ENCODE results near the gene COL6A3. TPM values are rescaled to one million over a fixed set of nuclear protein-coding genes. Genes with fewer than 3 reads are reported as not detected.

COL6A3 gene
- total RNA-seq, 1 experiment from 2014 or later: 1.2 TPM

DNA sequence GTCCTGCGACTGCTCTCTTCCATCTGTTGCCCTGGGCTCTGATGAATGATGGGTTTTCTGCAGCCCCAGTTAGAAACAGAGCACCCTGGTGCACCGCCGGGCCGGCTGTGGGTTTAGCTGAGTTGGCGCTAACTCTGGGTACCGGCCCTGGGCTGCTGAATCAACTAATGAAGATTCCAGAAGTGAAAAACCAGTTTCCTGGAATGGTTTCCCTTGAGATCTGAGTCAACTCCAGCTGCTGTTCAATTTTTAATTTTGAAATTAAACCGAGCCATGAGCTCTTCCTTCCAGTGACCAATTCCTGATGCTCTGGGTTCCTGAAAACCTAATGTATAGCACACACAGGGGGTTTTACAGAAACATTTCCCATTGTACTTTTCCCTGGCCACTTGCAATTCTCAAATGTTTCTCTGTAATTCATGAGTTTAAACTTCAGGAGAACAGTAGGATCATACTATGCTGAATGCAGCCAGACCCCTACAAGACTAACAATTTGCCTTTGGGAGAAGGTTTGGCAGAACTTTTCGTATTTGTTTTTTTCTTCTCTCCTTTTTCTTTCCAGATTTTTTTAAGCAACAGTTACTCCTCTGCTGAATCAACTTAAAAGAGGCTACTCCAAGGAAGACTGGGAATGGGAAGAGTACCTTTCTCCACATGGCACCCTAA lies 5.5 kb downstream of the COL6A3 start (continued):
- TF ChIP-seq, protein P1, sequence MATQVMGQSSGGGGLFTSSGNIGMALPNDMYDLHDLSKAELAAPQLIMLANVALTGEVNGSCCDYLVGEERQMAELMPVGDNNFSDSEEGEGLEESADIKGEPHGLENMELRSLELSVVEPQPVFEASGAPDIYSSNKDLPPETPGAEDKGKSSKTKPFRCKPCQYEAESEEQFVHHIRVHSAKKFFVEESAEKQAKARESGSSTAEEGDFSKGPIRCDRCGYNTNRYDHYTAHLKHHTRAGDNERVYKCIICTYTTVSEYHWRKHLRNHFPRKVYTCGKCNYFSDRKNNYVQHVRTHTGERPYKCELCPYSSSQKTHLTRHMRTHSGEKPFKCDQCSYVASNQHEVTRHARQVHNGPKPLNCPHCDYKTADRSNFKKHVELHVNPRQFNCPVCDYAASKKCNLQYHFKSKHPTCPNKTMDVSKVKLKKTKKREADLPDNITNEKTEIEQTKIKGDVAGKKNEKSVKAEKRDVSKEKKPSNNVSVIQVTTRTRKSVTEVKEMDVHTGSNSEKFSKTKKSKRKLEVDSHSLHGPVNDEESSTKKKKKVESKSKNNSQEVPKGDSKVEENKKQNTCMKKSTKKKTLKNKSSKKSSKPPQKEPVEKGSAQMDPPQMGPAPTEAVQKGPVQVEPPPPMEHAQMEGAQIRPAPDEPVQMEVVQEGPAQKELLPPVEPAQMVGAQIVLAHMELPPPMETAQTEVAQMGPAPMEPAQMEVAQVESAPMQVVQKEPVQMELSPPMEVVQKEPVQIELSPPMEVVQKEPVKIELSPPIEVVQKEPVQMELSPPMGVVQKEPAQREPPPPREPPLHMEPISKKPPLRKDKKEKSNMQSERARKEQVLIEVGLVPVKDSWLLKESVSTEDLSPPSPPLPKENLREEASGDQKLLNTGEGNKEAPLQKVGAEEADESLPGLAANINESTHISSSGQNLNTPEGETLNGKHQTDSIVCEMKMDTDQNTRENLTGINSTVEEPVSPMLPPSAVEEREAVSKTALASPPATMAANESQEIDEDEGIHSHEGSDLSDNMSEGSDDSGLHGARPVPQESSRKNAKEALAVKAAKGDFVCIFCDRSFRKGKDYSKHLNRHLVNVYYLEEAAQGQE (IDR thresholded peaks at IDR 0.05; ENCODE audit: low read depth): no peak
- TF ChIP-seq YY1 (IDR thresholded peaks at IDR 0.05; ENCODE audit: extremely low read depth, insufficient replicate concordance, low read depth, low read length): no peak

- Histone ChIP-seq H3K4me3 (replicated peaks in 1 of 2; ENCODE audit: low read depth in 1 of 2, low read length in 2 of 2) (no peak overlapping the region), H3K4me1 (ENCODE audit: control insufficient read depth in 1 of 2, insufficient read depth in 2 of 2, low read length in 2 of 2) (peaks cover 0 to 3% of the 10 kb centered on the region in 2 experiments; a peak in 1 of 4 replicates), H3K27ac (ENCODE audit: low read depth, low read length) (no peak overlapping the region), H3K36me3 (ENCODE audit: control insufficient read depth in 1 of 2, insufficient read depth in 2 of 2, low read length in 2 of 2) (no peaks in the 10 kb centered on the region), H3K9me2 (ENCODE audit: insufficient read depth) (no peaks in the 10 kb centered on the region), H2AFZ (ENCODE audit: low read depth, low read length, poor library complexity, severe bottlenecking) (no peak overlapping the region), H3K9me3 (ENCODE audit: control insufficient read depth in 1 of 2, insufficient read depth in 1 of 2, low read depth in 1 of 2, low read length in 2 of 2) (no peaks in the 10 kb centered on the region), H3K27me3 (ENCODE audit: insufficient read depth, low read length) (peaks cover 59% of the 10 kb centered on the region), H3K79me2 (ENCODE audit: insufficient read depth, low read length) (no peaks in the 10 kb centered on the region), H4K20me1 (ENCODE audit: insufficient read depth) (no peaks in the 10 kb centered on the region), H3K9ac (ENCODE audit: low read length) (no peak overlapping the region), H3K4me2 (ENCODE audit: low read length) (no peak overlapping the region)
- BruUV-seq (replicated peaks): no TSS peak
- ATAC-seq (no peak), DNase-seq (ENCODE audit: low read depth, low spot score) (no peak)
- TF ChIP-seq, protein P2, sequence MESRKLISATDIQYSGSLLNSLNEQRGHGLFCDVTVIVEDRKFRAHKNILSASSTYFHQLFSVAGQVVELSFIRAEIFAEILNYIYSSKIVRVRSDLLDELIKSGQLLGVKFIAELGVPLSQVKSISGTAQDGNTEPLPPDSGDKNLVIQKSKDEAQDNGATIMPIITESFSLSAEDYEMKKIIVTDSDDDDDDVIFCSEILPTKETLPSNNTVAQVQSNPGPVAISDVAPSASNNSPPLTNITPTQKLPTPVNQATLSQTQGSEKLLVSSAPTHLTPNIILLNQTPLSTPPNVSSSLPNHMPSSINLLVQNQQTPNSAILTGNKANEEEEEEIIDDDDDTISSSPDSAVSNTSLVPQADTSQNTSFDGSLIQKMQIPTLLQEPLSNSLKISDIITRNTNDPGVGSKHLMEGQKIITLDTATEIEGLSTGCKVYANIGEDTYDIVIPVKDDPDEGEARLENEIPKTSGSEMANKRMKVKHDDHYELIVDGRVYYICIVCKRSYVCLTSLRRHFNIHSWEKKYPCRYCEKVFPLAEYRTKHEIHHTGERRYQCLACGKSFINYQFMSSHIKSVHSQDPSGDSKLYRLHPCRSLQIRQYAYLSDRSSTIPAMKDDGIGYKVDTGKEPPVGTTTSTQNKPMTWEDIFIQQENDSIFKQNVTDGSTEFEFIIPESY (IDR thresholded peaks at IDR 0.05; ENCODE audit: extremely low read depth, insufficient replicate concordance, low read length): no peak
- TF ChIP-seq CTCF (IDR thresholded peaks at IDR 0.05 in 2 of 3, conservative IDR thresholded peaks at IDR 0.05 in 1 of 3; ENCODE audit: borderline replicate concordance in 1 of 3, insufficient read depth in 1 of 3, low read depth in 2 of 3, low read length in 2 of 3) (no peak), EGR1 (IDR thresholded peaks at IDR 0.05; ENCODE audit: low read depth) (no peak), POLR2AphosphoS5 (IDR thresholded peaks at IDR 0.05; ENCODE audit: low read depth, low read length) (no peak), ZNF274 (IDR thresholded peaks at IDR 0.05; ENCODE audit: low read depth, low read length) (no peak), POLR2A (IDR thresholded peaks at IDR 0.05; ENCODE audit: borderline replicate concordance, extremely low read depth, insufficient read depth, insufficient read length) (no peak), EZH2phosphoT487 (IDR thresholded peaks at IDR 0.05; ENCODE audit: borderline replicate concordance) (no peak), SP1 (IDR thresholded peaks at IDR 0.05; ENCODE audit: low read depth) (no peak), TCF7L2 (IDR thresholded peaks at IDR 0.05; ENCODE audit: borderline replicate concordance, extremely low read depth, insufficient read depth, insufficient read length) (no peak), RAD21 (IDR thresholded peaks at IDR 0.05; ENCODE audit: low read depth) (no peak), SRF (IDR thresholded peaks at IDR 0.05; ENCODE audit: low read depth) (no peak), ELF1 (IDR thresholded peaks at IDR 0.05; ENCODE audit: borderline replicate concordance, low read depth) (no peak), FOSL1 (IDR thresholded peaks at IDR 0.05; ENCODE audit: low read depth) (no peak), EZH2 (IDR thresholded peaks at IDR 0.05) (no peak)
- TF ChIP-seq, protein P3, sequence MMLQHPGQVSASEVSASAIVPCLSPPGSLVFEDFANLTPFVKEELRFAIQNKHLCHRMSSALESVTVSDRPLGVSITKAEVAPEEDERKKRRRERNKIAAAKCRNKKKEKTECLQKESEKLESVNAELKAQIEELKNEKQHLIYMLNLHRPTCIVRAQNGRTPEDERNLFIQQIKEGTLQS (IDR thresholded peaks at IDR 0.05): no peak
- POLR2A ChIA-PET: no interaction called here
- CTCF ChIA-PET: interaction anchor here (0.5 to 2.5 kb wide), 2 partner anchors 14 to 242 kb away, joined by 3 to 6 read pairs; no protein-coding TSS in a partner anchor
- RAD21 ChIA-PET (ENCODE audit: low non-redundant PET in 1 of 2, low total read pairs in 2 of 2, uncharacterized antibody in 2 of 2, unreplicated experiment in 2 of 2): no interaction called here
- intact Hi-C loops (cut with micrococcal nuclease): no loop called here
Measured at GRCh38 chr2:237407700-237408099, 6.3 kb downstream of the COL6A3 start.
